ENCODE results near the gene SLC38A2. TPM values are rescaled to one million over a fixed set of nuclear protein-coding genes. Genes with fewer than 3 reads are reported as not detected.
"Not testable (repeated sequence)": the region's sequence is repeated elsewhere in the genome, so short reads cannot be mapped to it uniquely, and the experiment has no call there.

Gene SLC38A2
- total RNA-seq, 1 donor from 2014 or later: 291 TPM

DNA sequence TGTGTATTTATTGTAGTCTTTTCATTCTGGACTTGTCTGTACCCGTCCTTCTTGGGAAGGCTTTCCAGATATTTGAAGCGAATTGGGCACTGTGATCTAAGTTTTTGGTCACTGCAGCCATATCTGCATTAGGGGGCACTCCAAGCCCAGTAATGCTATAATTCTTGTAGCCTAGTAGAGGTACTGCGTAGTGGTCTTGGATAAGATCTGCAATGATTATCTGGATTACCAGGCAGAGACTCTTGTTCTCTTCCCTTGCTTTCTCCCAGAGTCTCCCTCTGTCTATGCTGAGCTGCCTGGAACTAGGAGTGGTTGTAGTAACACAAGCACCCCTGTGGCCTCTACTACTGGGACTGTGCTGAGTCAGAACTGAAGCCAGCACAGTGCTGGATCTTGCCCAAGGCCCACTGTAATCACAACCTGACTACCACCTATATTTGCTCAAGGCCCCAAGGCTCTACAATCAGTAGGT is 30.0 kb downstream of the SLC38A2 start:
- Histone ChIP-seq H3K36me3 (ENCODE audit: control insufficient read depth, insufficient read depth, low read length) (no peaks in the 10 kb centered on the region), H3K4me3 (ENCODE audit: low read depth, low read length) (no peak overlapping the region), H3K27me3 (ENCODE audit: control insufficient read depth, insufficient read depth, low read length) (no peaks in the 10 kb centered on the region)
- TF ChIP-seq, protein P1, sequence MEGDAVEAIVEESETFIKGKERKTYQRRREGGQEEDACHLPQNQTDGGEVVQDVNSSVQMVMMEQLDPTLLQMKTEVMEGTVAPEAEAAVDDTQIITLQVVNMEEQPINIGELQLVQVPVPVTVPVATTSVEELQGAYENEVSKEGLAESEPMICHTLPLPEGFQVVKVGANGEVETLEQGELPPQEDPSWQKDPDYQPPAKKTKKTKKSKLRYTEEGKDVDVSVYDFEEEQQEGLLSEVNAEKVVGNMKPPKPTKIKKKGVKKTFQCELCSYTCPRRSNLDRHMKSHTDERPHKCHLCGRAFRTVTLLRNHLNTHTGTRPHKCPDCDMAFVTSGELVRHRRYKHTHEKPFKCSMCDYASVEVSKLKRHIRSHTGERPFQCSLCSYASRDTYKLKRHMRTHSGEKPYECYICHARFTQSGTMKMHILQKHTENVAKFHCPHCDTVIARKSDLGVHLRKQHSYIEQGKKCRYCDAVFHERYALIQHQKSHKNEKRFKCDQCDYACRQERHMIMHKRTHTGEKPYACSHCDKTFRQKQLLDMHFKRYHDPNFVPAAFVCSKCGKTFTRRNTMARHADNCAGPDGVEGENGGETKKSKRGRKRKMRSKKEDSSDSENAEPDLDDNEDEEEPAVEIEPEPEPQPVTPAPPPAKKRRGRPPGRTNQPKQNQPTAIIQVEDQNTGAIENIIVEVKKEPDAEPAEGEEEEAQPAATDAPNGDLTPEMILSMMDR (IDR thresholded peaks at IDR 0.05; ENCODE audit: insufficient read depth, low read length, poor library complexity, severe bottlenecking): peak; percentile 29
- DNase-seq (ENCODE audit: low read depth): no peak

DNA sequence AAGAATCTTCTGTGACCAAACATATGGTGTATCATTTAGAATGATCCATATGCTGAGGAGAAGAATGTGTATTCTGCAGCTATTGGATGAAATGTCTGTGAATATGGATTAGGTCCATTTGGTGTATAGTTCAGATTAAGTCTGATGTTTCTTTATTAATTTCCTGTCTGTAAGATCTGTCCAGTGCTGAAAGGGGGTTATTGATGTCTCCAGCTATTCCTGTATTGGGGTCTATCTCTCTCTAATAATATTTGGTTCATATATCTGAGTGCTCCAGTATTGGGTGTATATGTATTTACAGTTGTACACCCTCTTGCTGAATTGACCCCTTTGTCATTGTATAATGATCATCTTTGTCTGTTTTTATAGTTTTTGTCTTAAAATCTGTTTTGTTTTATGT is 33.5 kb downstream of the SLC38A2 start:
- Histone ChIP-seq H3K27me3 (ENCODE audit: control insufficient read depth, insufficient read depth, low read length) (no peaks in the 10 kb centered on the region), H3K36me3 (ENCODE audit: control insufficient read depth, insufficient read depth, low read length) (no peaks in the 10 kb centered on the region), H3K4me3 (ENCODE audit: low read depth, low read length) (no peak overlapping the region)
- no peak for DNase-seq (ENCODE audit: low read depth)
- TF ChIP-seq, protein P1 (IDR thresholded peaks at IDR 0.05; ENCODE audit: insufficient read depth, low read length, poor library complexity, severe bottlenecking): no peak

DNA sequence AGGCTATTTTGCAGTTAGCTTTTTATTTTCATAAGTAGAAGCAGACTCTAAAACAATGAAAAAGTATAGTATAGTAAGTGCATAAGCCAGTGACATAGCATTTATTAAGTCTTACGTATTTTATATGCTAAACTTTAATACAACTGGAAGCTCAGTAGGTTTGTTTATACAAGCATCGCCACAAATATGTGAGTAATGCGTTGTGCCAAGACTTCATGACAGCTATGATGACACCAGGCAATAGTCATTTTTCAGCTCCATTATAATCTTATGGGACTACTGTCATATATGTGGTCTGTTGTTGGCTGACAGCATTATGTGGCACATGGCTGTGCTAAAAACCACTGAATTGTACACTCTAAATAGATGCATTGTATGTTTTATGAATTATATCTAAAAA is 40.3 kb downstream of the SLC38A2 start:
- no peak for DNase-seq (ENCODE audit: low read depth)
- Histone ChIP-seq H3K36me3 (ENCODE audit: control insufficient read depth, insufficient read depth, low read length) (no peaks in the 10 kb centered on the region), H3K4me3 (ENCODE audit: low read depth, low read length) (no peak overlapping the region), H3K27me3 (ENCODE audit: control insufficient read depth, insufficient read depth, low read length) (no peaks in the 10 kb centered on the region)
- TF ChIP-seq, protein P1 (IDR thresholded peaks at IDR 0.05; ENCODE audit: insufficient read depth, low read length, poor library complexity, severe bottlenecking): no peak

DNA sequence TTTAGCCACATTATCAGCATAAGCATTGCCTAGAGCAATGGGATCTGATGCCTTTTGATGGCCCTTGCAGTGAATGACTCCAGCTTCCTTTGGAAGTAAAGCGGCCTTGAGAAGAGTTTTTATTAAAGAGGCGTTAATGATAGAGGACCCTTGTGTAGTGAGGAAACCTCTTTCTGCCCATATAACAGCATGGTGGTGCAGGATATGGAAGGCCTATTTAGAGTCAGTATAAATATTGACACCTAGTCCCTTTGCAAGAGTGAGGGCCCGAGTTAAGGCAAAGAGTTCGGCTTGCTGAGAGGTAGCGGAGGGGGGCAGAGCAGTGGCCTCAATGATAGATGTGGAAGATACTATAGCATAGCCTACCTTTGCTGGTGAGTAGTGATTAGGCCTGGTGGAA is 47.5 kb downstream of the SLC38A2 start:
- H3K36me3 ChIP-seq (ENCODE audit: control insufficient read depth, insufficient read depth, low read length); DNase-seq (ENCODE audit: low read depth); H3K4me3 ChIP-seq (ENCODE audit: low read depth, low read length); H3K27me3 ChIP-seq (ENCODE audit: control insufficient read depth, insufficient read depth, low read length): not testable (repeated sequence)

DNA sequence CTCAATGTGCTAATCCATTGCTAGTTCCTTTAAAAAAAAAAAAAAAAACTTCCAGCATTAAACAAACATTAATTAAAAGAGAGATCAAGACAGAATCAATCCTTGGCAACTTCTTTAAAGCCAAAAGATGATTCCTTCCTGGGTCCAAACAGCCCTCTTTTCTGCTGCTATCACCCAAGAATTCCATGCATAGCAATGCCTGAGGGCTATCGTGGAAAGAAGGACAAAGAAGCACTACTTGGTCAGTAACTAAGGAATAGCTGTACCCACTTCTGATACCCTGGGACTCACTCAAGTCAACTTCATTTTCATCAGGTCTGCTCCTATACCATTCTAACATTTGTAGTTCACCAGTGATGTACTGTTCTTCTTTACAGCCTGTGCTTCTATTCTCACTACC is 51.8 kb downstream of the SLC38A2 start:
- Histone ChIP-seq H3K27me3 (ENCODE audit: control insufficient read depth, insufficient read depth, low read length) (no peaks in the 10 kb centered on the region), H3K36me3 (ENCODE audit: control insufficient read depth, insufficient read depth, low read length) (no peaks in the 10 kb centered on the region), H3K4me3 (ENCODE audit: low read depth, low read length) (no peak overlapping the region)
- no peak for DNase-seq (ENCODE audit: low read depth)
- TF ChIP-seq, protein P1 (IDR thresholded peaks at IDR 0.05; ENCODE audit: insufficient read depth, low read length, poor library complexity, severe bottlenecking): no peak

DNA sequence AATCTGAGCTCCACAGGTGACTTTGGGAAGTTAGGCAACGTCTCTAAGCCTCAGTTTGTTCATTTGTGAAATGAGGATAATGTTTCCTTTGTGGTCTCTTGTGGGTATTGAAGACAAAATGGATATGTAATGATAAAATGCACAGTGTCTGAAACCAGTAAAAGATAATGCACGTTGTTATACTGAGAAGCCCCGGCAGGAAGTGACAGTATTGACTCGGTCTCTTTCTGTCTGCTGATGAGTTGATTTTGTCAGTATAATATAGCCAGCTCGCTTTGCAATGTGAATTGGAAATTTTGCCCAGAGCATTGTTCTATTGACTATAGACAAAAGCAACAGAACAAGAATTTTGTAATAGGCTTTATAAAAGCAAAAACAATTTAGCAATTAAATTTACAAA is 54.5 kb downstream of the SLC38A2 start:
- TF ChIP-seq, protein P1 (IDR thresholded peaks at IDR 0.05; ENCODE audit: insufficient read depth, low read length, poor library complexity, severe bottlenecking): no peak
- H3K36me3 ChIP-seq (ENCODE audit: control insufficient read depth, insufficient read depth, low read length): no peaks in the 10 kb centered on the region
- no peak overlapping the region for H3K4me3 ChIP-seq (ENCODE audit: low read depth, low read length)
- DNase-seq (ENCODE audit: low read depth): no peak
- H3K27me3 ChIP-seq (ENCODE audit: control insufficient read depth, insufficient read depth, low read length): no peaks in the 10 kb centered on the region

Other genes starting within 250 kb of the SLC38A2 start
- 240 and 245 TPM in 2 replicates for gene SLC38A1, start 103.7 kb downstream of the SLC38A2 start, total RNA-seq